Left renal pelvis (tissue), 4 donors: ENCODE measurements around the gene PDIA5. TPM values are rescaled to one million over a fixed set of nuclear protein-coding genes. Genes with fewer than 3 reads are reported as not detected.
A peak's percentile ranks its signal among the peaks of the same experiment; 100 is the strongest.

ENCODE experiments used
- DNase-seq, 4 donors: peaks; one replicate each; pipeline ENCODE4 v3.0.0-alpha.2; 2013; ENCODE audit warnings: low read depth in 4 of 4, low spot score in 3 of 4
- polyA plus RNA-seq, 4 donors: library from polyadenylated mRNA; unstranded; fragments of 120-200 nt; gene quantifications; one replicate each; pipeline ENCODE4 v1.2.1, GENCODE V29; 2013; ENCODE audit not compliant: insufficient read length in 4 of 4

PDIA5 gene
- polyA plus RNA-seq: 10 to 100 TPM; 27.0 to 35.6 (median 33.5) TPM

GRCh38 chr3:123066896-123067688, at the start of gene PDIA5:
PDIA5 (plus strand) TSS chr3:123067025; CDS start chr3:123067165, 140 bp downstream.
- peak; percentile 64 to 70 (median 66) for DNase-seq

- no peak for DNase-seq
Measured at GRCh38 chr3:123018683-123019082, 48.1 kb upstream of the PDIA5 start.

- no peak for DNase-seq
Measured at GRCh38 chr3:123019161-123019560, 47.7 kb upstream of the PDIA5 start.

GRCh38 chr3:123019591-123019990, 47.2 kb upstream of the PDIA5 start:
- no peak for DNase-seq

- DNase-seq: no peak
Measured at GRCh38 chr3:123020709-123021108, 46.1 kb upstream of the PDIA5 start.

GRCh38 chr3:123021388-123021787, 45.4 kb upstream of the PDIA5 start:
- no peak for DNase-seq

GRCh38 chr3:123021996-123022510, 44.8 kb upstream of the PDIA5 start:
- DNase-seq: peak in 1 of 4 donors; percentile 26

- DNase-seq: no peak
Measured at GRCh38 chr3:123024056-123024455, 42.8 kb upstream of the PDIA5 start.

GRCh38 chr3:123025642-123026521, 40.9 kb upstream of the PDIA5 start:
- DNase-seq: peak in 1 of 4 donors; percentile 24

- no peak for DNase-seq
Measured at GRCh38 chr3:123026565-123027291, 40.1 kb upstream of the PDIA5 start.

- peak in 2 of 4 donors; percentile 47 to 58 for DNase-seq
Measured at GRCh38 chr3:123027292-123028232, 39.3 kb upstream of the PDIA5 start, which contains the start of gene SEMA5B. SEMA5B (minus strand) TSS chr3:123027763; CDS start chr3:122961263, 66,500 bp downstream.

GRCh38 chr3:123028233-123028828, 38.5 kb upstream of the PDIA5 start:
- peak in 3 of 4 donors; percentile 52 to 58 (median 54) for DNase-seq

- no peak for DNase-seq
Measured at GRCh38 chr3:123031051-123031450, 35.8 kb upstream of the PDIA5 start.

GRCh38 chr3:123032057-123032456, 34.8 kb upstream of the PDIA5 start:
- DNase-seq: no peak

GRCh38 chr3:123034120-123034519, 32.7 kb upstream of the PDIA5 start:
- no peak for DNase-seq

GRCh38 chr3:123034996-123035395, 31.8 kb upstream of the PDIA5 start:
- DNase-seq: no peak

GRCh38 chr3:123036352-123037014, 30.3 kb upstream of the PDIA5 start:
- DNase-seq: no peak

GRCh38 chr3:123037015-123037375, 29.8 kb upstream of the PDIA5 start:
- DNase-seq: no peak
